ENCODE results near the gene PSMD1.

DNA sequence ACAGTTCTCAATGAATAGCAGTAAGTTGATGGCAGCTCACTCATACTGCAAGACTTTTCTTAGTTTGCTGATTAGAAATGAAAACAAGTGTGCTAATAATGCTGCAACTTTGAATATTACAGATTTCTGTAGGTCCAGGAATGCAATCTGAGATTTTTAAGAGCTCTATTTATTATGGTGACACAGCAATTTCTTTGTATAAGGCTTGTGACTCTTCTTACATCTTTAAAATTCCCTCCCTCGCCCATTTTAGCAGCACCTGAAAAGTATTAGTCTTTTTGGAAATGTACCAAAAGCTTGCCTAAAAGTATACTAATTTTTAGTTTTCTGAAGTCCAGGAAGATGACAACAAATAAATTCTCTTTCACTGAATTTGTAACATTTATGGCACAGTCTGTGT is 72.5 kb downstream of the PSMD1 start:
- TF ChIP-seq, protein P1, sequence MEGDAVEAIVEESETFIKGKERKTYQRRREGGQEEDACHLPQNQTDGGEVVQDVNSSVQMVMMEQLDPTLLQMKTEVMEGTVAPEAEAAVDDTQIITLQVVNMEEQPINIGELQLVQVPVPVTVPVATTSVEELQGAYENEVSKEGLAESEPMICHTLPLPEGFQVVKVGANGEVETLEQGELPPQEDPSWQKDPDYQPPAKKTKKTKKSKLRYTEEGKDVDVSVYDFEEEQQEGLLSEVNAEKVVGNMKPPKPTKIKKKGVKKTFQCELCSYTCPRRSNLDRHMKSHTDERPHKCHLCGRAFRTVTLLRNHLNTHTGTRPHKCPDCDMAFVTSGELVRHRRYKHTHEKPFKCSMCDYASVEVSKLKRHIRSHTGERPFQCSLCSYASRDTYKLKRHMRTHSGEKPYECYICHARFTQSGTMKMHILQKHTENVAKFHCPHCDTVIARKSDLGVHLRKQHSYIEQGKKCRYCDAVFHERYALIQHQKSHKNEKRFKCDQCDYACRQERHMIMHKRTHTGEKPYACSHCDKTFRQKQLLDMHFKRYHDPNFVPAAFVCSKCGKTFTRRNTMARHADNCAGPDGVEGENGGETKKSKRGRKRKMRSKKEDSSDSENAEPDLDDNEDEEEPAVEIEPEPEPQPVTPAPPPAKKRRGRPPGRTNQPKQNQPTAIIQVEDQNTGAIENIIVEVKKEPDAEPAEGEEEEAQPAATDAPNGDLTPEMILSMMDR (tag by site-specific recombination; IDR thresholded peaks at IDR 0.05) = no peak
- TF ChIP-seq ZNF274 (IDR thresholded peaks at IDR 0.05; ENCODE audit: low read length) (no peak), ZNF274 (tag by site-specific recombination; IDR thresholded peaks at IDR 0.05; ENCODE audit: borderline replicate concordance) (no peak), ZNF416 (tag by site-specific recombination; IDR thresholded peaks at IDR 0.05) (no peak)
